Measurements from ENCODE around the gene MAP2K3.

MAP2K3 gene

GRCh38 chr17:21245639-21246084 lies 38.8 kb upstream of the MAP2K3 start:
- TF ChIP-seq CTCF (conservative IDR thresholded peaks at IDR 0.05; ENCODE audit: low read depth, low read length), result no peak
- H3K27me3 ChIP-seq (ENCODE audit: insufficient read depth, low read depth), result no peaks in the 10 kb centered on the region
- no peak overlapping the region for H2AFZ ChIP-seq (ENCODE audit: low read depth)
- no peak overlapping the region for H3K4me3 ChIP-seq (IDR thresholded peaks at IDR 0.05; ENCODE audit: insufficient read depth, low read depth, low read length)
- no peak overlapping the region for H3K4me2 ChIP-seq
- no peak overlapping the region for H3K9ac ChIP-seq
- H3K36me3 ChIP-seq (ENCODE audit: insufficient read depth), result no peaks in the 10 kb centered on the region
- no peaks in the 10 kb centered on the region for H3K4me1 ChIP-seq (ENCODE audit: low read depth, poor library complexity, severe bottlenecking)
- no peaks in the 10 kb centered on the region for H3K79me2 ChIP-seq (ENCODE audit: insufficient read depth, low read depth)
- H4K20me1 ChIP-seq (ENCODE audit: insufficient read depth), result no peaks in the 10 kb centered on the region
- no peak overlapping the region for H3K27ac ChIP-seq

GRCh38 chr17:21246698-21247097 lies 37.8 kb upstream of the MAP2K3 start:
- H3K27ac ChIP-seq, result no peak overlapping the region
- no peak for TF ChIP-seq CTCF (conservative IDR thresholded peaks at IDR 0.05; ENCODE audit: low read depth, low read length)
- H3K9ac ChIP-seq, result no peak overlapping the region
- H2AFZ ChIP-seq (ENCODE audit: low read depth), result no peak overlapping the region
- H3K4me1 ChIP-seq (ENCODE audit: low read depth, poor library complexity, severe bottlenecking), result no peaks in the 10 kb centered on the region
- H3K36me3 ChIP-seq (ENCODE audit: insufficient read depth), result no peaks in the 10 kb centered on the region
- H3K4me3 ChIP-seq (IDR thresholded peaks at IDR 0.05; ENCODE audit: insufficient read depth, low read depth, low read length), result no peak overlapping the region
- H3K27me3 ChIP-seq (ENCODE audit: insufficient read depth, low read depth), result no peaks in the 10 kb centered on the region
- H4K20me1 ChIP-seq (ENCODE audit: insufficient read depth), result no peaks in the 10 kb centered on the region
- H3K4me2 ChIP-seq, result no peak overlapping the region
- H3K79me2 ChIP-seq (ENCODE audit: insufficient read depth, low read depth), result no peaks in the 10 kb centered on the region

- Histone ChIP-seq H2AFZ (ENCODE audit: low read depth) (no peak overlapping the region), H3K4me2 (no peak overlapping the region), H3K79me2 (ENCODE audit: insufficient read depth, low read depth) (no peaks in the 10 kb centered on the region), H3K36me3 (ENCODE audit: insufficient read depth) (no peaks in the 10 kb centered on the region), H4K20me1 (ENCODE audit: insufficient read depth) (no peaks in the 10 kb centered on the region), H3K27ac (no peak overlapping the region), H3K27me3 (ENCODE audit: insufficient read depth, low read depth) (no peaks in the 10 kb centered on the region), H3K4me1 (ENCODE audit: low read depth, poor library complexity, severe bottlenecking) (no peaks in the 10 kb centered on the region), H3K4me3 (IDR thresholded peaks at IDR 0.05; ENCODE audit: insufficient read depth, low read depth, low read length) (no peak overlapping the region), H3K9ac (no peak overlapping the region)
- no peak for TF ChIP-seq CTCF (conservative IDR thresholded peaks at IDR 0.05; ENCODE audit: low read depth, low read length)
Measured at GRCh38 chr17:21247552-21248258, 36.8 kb upstream of the MAP2K3 start.

GRCh38 chr17:21248500-21248899 lies 36.0 kb upstream of the MAP2K3 start:
- no peak overlapping the region for H3K4me3 ChIP-seq (IDR thresholded peaks at IDR 0.05; ENCODE audit: insufficient read depth, low read depth, low read length)
- no peak overlapping the region for H3K9ac ChIP-seq
- no peak overlapping the region for H2AFZ ChIP-seq (ENCODE audit: low read depth)
- no peaks in the 10 kb centered on the region for H4K20me1 ChIP-seq (ENCODE audit: insufficient read depth)
- no peak for TF ChIP-seq CTCF (conservative IDR thresholded peaks at IDR 0.05; ENCODE audit: low read depth, low read length)
- no peaks in the 10 kb centered on the region for H3K4me1 ChIP-seq (ENCODE audit: low read depth, poor library complexity, severe bottlenecking)
- H3K79me2 ChIP-seq (ENCODE audit: insufficient read depth, low read depth), result no peaks in the 10 kb centered on the region
- no peak overlapping the region for H3K4me2 ChIP-seq
- H3K27me3 ChIP-seq (ENCODE audit: insufficient read depth, low read depth), result no peaks in the 10 kb centered on the region
- no peaks in the 10 kb centered on the region for H3K36me3 ChIP-seq (ENCODE audit: insufficient read depth)
- no peak overlapping the region for H3K27ac ChIP-seq

All from KMS-11 (cell line).